Endothelial cell of umbilical vein (primary cell): Measurements from ENCODE around the gene MFSD2A. TPM values are rescaled to one million over a fixed set of nuclear protein-coding genes. Genes with fewer than 3 reads are reported as not detected.

Experiments
- BruUV-seq: library from RNA; stranded (reverse); fragments of 400-500 nt; replicated peaks from 2 replicates; lab custom pipeline; 2021; lab: Mats Ljungman, UMichigan
- CTCF ChIA-PET: fragments of 300-600, 350-600 bp; sonication (Branson Sonifier 250); formaldehyde crosslinking; loops from one replicate; lab custom pipeline; 2021; ENCODE audit warnings: antibody characterized with exemption, inconsistent platforms; lab: Charles Lee
- POLR2A ChIA-PET: fragments of 300-600, 350-600 bp; sonication (Branson Sonifier 250); formaldehyde crosslinking; loops from one replicate; lab custom pipeline; 2021; ENCODE audit warnings: antibody characterized with exemption, inconsistent platforms; lab: Charles Lee
- DNase-seq: peaks from one replicate; pipeline ENCODE4 v3.0.0-alpha.2; 2011; ENCODE audit warnings: low read depth, low spot score
- FAIRE-seq: peaks from 2 replicates; lab custom pipeline; 2011; peaks lifted over from hg19 to GRCh38; lab: Jason Lieb, UNC
- H2AFZ ChIP-seq: 2 replicates; pipeline ENCODE4 v1.6.0; 2012; ENCODE audit warnings: low read depth, low read length, control low read depth, inconsistent platforms
- H3K27ac ChIP-seq: 2 replicates; pipeline ENCODE4 v1.5.1; 2011; ENCODE audit warnings: low read depth, mild to moderate bottlenecking, control low read depth, low read length, moderate library complexity; ENCODE audit not compliant: insufficient read depth
- H3K27me3 ChIP-seq, 2 experiments: 2 replicates each; pipeline versions ENCODE4 v1.6.0 to v1.6.1; 2011; ENCODE audit warnings: low read length in 2 of 2, mixed read lengths in 1 of 2; ENCODE audit not compliant: control insufficient read depth in 2 of 2, insufficient read depth in 2 of 2
- H3K36me3 ChIP-seq, 2 experiments: 2 replicates in 1 of 2; 3 replicates in 1 of 2; pipeline ENCODE4 v1.5.1; 2011; ENCODE audit warnings: low read length in 2 of 2, mild to moderate bottlenecking in 1 of 2, moderate library complexity in 1 of 2; ENCODE audit not compliant: control insufficient read depth in 2 of 2, insufficient read depth in 2 of 2; ENCODE audit errors: extremely low read depth in 1 of 2
- H3K4me1 ChIP-seq: 3 replicates; pipeline ENCODE4 v1.5.1; 2011; ENCODE audit warnings: mild to moderate bottlenecking, low read length; ENCODE audit not compliant: control insufficient read depth, insufficient read depth; ENCODE audit errors: extremely low read depth
- H3K4me2 ChIP-seq: 2 replicates; pipeline ENCODE4 v1.6.1; 2011; ENCODE audit warnings: low read length, control low read depth, mixed read lengths; ENCODE audit not compliant: insufficient read depth
- H3K4me3 ChIP-seq, 3 experiments: fragments of 200-600 bp in 1 of 3; sonication (generic), shearing (Covaris generic) in 1 of 3; replicated peaks in 1 of 3; 2 replicates each; pipeline ENCODE4 v1.5.1; 2011 to 2016; ENCODE audit warnings: control low read depth in 3 of 3, low read length in 3 of 3, mild to moderate bottlenecking in 2 of 3, inconsistent platforms in 1 of 3, low read depth in 1 of 3, moderate library complexity in 1 of 3; ENCODE audit not compliant: insufficient read depth in 1 of 3
- H3K79me2 ChIP-seq: 2 replicates; pipeline ENCODE4 v1.6.0; 2012; ENCODE audit warnings: low read length, inconsistent platforms; ENCODE audit not compliant: control insufficient read depth, insufficient read depth
- H3K9ac ChIP-seq: replicated peaks from 2 replicates; pipeline ENCODE3; 2011; ENCODE audit warnings: low read length, control low read depth; ENCODE audit not compliant: insufficient read depth; ENCODE audit errors: extremely low read depth
- H3K9me1 ChIP-seq: replicated peaks from 3 replicates; pipeline ENCODE4 v1.6.0; 2011; ENCODE audit warnings: mild to moderate bottlenecking, low read length; ENCODE audit not compliant: control insufficient read depth, insufficient read depth; ENCODE audit errors: extremely low read depth
- H3K9me3 ChIP-seq: replicated peaks from 2 replicates; pipeline ENCODE4 v1.5.1; 2012; ENCODE audit warnings: low read length, inconsistent platforms; ENCODE audit not compliant: control insufficient read depth, insufficient read depth
- H4K20me1 ChIP-seq: replicated peaks from 2 replicates; pipeline ENCODE3; 2011; ENCODE audit warnings: mild to moderate bottlenecking, low read length; ENCODE audit not compliant: control insufficient read depth, insufficient read depth; ENCODE audit errors: extremely low read depth
- CTCF ChIP-seq, 2 donors: IDR thresholded peaks; 1 replicate in 1 of 2; 2 replicates in 1 of 2; pipeline ENCODE4 v1.5.1; 2011; ENCODE audit warnings: low read length in 2 of 2, mild to moderate bottlenecking in 2 of 2, moderate library complexity in 2 of 2, control low read depth in 1 of 2, inconsistent platforms in 1 of 2, low read depth in 1 of 2; ENCODE audit not compliant: insufficient read depth in 1 of 2; ENCODE audit errors: extremely low read depth in 1 of 2
- EZH2 ChIP-seq: IDR thresholded peaks from 2 replicates; pipeline ENCODE4 v1.6.1; 2012; ENCODE audit warnings: borderline replicate concordance, low read depth, mild to moderate bottlenecking, moderate library complexity, low read length, inconsistent platforms; ENCODE audit not compliant: severe bottlenecking
- FOS ChIP-seq: IDR thresholded peaks from 2 replicates; pipeline ENCODE4 v1.6.1; 2011; ENCODE audit warnings: mild to moderate bottlenecking, low read length, moderate library complexity, borderline replicate concordance; ENCODE audit not compliant: insufficient read depth
- GATA2 ChIP-seq: IDR thresholded peaks from 2 replicates; pipeline ENCODE4 v1.7.0; 2011; ENCODE audit warnings: low read depth, mild to moderate bottlenecking, moderate library complexity, mixed read lengths, low read length; ENCODE audit not compliant: insufficient read length, insufficient read depth
- JUN ChIP-seq: IDR thresholded peaks from 2 replicates; pipeline ENCODE4 v1.6.1; 2011; ENCODE audit warnings: borderline replicate concordance, low read depth; ENCODE audit not compliant: insufficient read length, insufficient read depth
- MYC ChIP-seq: IDR thresholded peaks from one replicate; pipeline ENCODE4 v1.6.1; 2011; ENCODE audit warnings: mild to moderate bottlenecking, low read depth, low read length
- POLR2A ChIP-seq: IDR thresholded peaks from 2 replicates; pipeline ENCODE4 v1.6.1; 2012; ENCODE audit warnings: low read depth, mild to moderate bottlenecking, control low read depth, low read length
- POLR2AphosphoS5 ChIP-seq: IDR thresholded peaks from 2 replicates; pipeline ENCODE4 v1.6.1; 2012; ENCODE audit warnings: low read depth, mild to moderate bottlenecking, control low read depth, low read length, moderate library complexity; ENCODE audit not compliant: insufficient read depth
- dilution Hi-C: fragments of 300-500 bp; cut with MboI; formaldehyde crosslinking; loops from one replicate; pipeline ENCODE4 v1.15.0; 2019; ENCODE audit warnings: low sequenced_read_pairs; ENCODE audit not compliant: extremely low pct_ligation_motif_present
- intact Hi-C: fragments of 100-400 bp; cut with micrococcal nuclease; formaldehyde crosslinking; loops from one replicate; pipeline ENCODE4 v1.10.0; 2022
- polyA plus RNA-seq, 4 experiments: library from polyadenylated mRNA; depleted of rRNA in 3 of 4; stranded (reverse) in 3 of 4; unstranded in 1 of 4; fragments of >200 nt; gene quantifications; 2 replicates each; pipeline versions ENCODE4 v1.2.1 to v1.2.3, GENCODE V29; 2011 to 2012; ENCODE audit warnings: missing spikeins in 1 of 4
- total RNA-seq: library from RNA; stranded (reverse); gene quantifications from 2 replicates; pipeline ENCODE4 v1.2.3, GENCODE V29; 2021
- TF ChIP-seq, protein P1 (sequence below): IDR thresholded peaks from 2 replicates; pipeline ENCODE4 v1.6.1; 2011; ENCODE audit not compliant: insufficient read depth, insufficient read length

Gene MFSD2A
- total and polyA plus RNA-seq, 2 donors (not counting 3 experiments of a cell fraction or from before 2014, with no cell fraction given), result 2.7 to 5.5 TPM

GRCh38 chr1:39955547-39956539 lies 898 bp downstream of the MFSD2A start:
- peak; percentile 89 for FAIRE-seq

GRCh38 chr1:39957299-39958015 lies 2.5 kb downstream of the MFSD2A start:
- intact Hi-C loops (loop anchor here (5.0 kb wide), 2 partner anchors 40 to 55 kb away; partner anchors contain the start of gene MYCL), dilution Hi-C loops (no loop called here)
- TF ChIP-seq MYC (no peak), FOS (no peak), EZH2 (no peak), CTCF (IDR thresholded peaks at IDR 0.05; ENCODE audit: extremely low read depth in 1 of 2, insufficient read depth in 1 of 2, low read depth in 1 of 2, low read length in 2 of 2) (no peak), POLR2A (no peak), POLR2AphosphoS5 (no peak), GATA2 (no peak), JUN (no peak)
- TF ChIP-seq, protein P1, sequence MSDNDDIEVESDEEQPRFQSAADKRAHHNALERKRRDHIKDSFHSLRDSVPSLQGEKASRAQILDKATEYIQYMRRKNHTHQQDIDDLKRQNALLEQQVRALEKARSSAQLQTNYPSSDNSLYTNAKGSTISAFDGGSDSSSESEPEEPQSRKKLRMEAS, result no peak
- no peak overlapping the region for H2AFZ ChIP-seq
- POLR2A ChIA-PET, result interaction anchor here (0.7 kb wide), 1 partner anchor 517 kb away, joined by 5 read pairs; no protein-coding TSS in a partner anchor
- H3K27ac ChIP-seq, result no peak overlapping the region
- no peak for FAIRE-seq
- DNase-seq, result no peak
- no peak overlapping the region for H3K9ac ChIP-seq
- BruUV-seq, result no TSS peak
- no peaks in the 10 kb centered on the region for H3K36me3 ChIP-seq
- no peaks in the 10 kb centered on the region for H3K9me1 ChIP-seq
- CTCF ChIA-PET, result interaction anchor here (1.2 to 2.6 kb wide), 3 partner anchors 16 to 38 kb away, joined by 3 to 19 read pairs (median 4); no protein-coding TSS in a partner anchor
- no peak overlapping the region for H3K4me2 ChIP-seq
- no peak overlapping the region for H3K4me3 ChIP-seq
- H3K9me3 ChIP-seq, result no peaks in the 10 kb centered on the region
- no peaks in the 10 kb centered on the region for H4K20me1 ChIP-seq
- no peaks in the 10 kb centered on the region for H3K27me3 ChIP-seq
- H3K4me1 ChIP-seq, result peaks cover 14% of the 10 kb centered on the region
- peaks cover 2% of the 10 kb centered on the region for H3K79me2 ChIP-seq

More at GRCh38 chr1:39955547-39956539, 898 bp downstream of the MFSD2A start:
- H4K20me1 ChIP-seq, result no peaks in the 10 kb centered on the region
- peak overlapping the region; percentile 84 for H3K4me2 ChIP-seq
- no peaks in the 10 kb centered on the region for H3K36me3 ChIP-seq
- POLR2A ChIA-PET, result interaction anchor here (0.5 kb wide), 1 partner anchor 37 kb away, joined by 5 read pairs; no protein-coding TSS in a partner anchor
- H3K27ac ChIP-seq, result peak overlapping the region; percentile 10
- intact Hi-C loops, result loop anchor here (5.0 kb wide), 2 partner anchors 39 to 54 kb away; partner anchors contain the start of gene MYCL
- no peaks in the 10 kb centered on the region for H3K9me1 ChIP-seq
- peak overlapping the region; percentile 56 for H3K9ac ChIP-seq
- peaks cover 14% of the 10 kb centered on the region for H3K4me1 ChIP-seq
- BruUV-seq, result TSS peak; percentile 58
- peak overlapping the region; percentile 47 to 87 (median 75) for H3K4me3 ChIP-seq
- H3K9me3 ChIP-seq, result no peaks in the 10 kb centered on the region
- TF ChIP-seq POLR2AphosphoS5, result no peak
- TF ChIP-seq FOS, result no peak
- dilution Hi-C loops, result no loop called here
- H3K27me3 ChIP-seq, result no peaks in the 10 kb centered on the region
- CTCF ChIA-PET, result interaction anchor here (0.8 to 2.6 kb wide), 10 partner anchors 9 to 352 kb away, joined by 3 to 21 read pairs (median 8); partner anchors contain the start of genes CAP1 and MYCL
- peaks cover 2% of the 10 kb centered on the region for H3K79me2 ChIP-seq
- peak overlapping the region; percentile 88 for H2AFZ ChIP-seq
- DNase-seq, result peak; percentile 49
